ENCODE data around the gene CHST8.

The CHST8 gene

DNA sequence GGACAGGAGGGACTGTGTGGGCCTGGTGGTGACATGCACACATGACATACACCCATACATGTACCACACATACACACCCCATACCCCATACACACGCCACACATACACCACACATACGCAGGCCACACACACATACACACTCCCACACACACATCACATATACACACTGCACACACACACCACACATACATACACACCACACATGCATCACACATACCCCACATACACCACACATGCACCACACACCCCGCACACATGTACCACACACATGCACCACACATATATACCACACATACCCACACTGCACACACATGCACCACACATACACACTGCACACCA is 98.4 kb downstream of the CHST8 start:
- no peak overlapping the region for H3K4me3 ChIP-seq (replicated peaks; ENCODE audit: low read depth, low read length)
- TF ChIP-seq, protein P1, sequence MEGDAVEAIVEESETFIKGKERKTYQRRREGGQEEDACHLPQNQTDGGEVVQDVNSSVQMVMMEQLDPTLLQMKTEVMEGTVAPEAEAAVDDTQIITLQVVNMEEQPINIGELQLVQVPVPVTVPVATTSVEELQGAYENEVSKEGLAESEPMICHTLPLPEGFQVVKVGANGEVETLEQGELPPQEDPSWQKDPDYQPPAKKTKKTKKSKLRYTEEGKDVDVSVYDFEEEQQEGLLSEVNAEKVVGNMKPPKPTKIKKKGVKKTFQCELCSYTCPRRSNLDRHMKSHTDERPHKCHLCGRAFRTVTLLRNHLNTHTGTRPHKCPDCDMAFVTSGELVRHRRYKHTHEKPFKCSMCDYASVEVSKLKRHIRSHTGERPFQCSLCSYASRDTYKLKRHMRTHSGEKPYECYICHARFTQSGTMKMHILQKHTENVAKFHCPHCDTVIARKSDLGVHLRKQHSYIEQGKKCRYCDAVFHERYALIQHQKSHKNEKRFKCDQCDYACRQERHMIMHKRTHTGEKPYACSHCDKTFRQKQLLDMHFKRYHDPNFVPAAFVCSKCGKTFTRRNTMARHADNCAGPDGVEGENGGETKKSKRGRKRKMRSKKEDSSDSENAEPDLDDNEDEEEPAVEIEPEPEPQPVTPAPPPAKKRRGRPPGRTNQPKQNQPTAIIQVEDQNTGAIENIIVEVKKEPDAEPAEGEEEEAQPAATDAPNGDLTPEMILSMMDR (IDR thresholded peaks at IDR 0.05; ENCODE audit: low read depth, low read length, missing control alignments), result no peak
- no peak for DNase-seq (ENCODE audit: extremely low read depth, low read depth)

DNA sequence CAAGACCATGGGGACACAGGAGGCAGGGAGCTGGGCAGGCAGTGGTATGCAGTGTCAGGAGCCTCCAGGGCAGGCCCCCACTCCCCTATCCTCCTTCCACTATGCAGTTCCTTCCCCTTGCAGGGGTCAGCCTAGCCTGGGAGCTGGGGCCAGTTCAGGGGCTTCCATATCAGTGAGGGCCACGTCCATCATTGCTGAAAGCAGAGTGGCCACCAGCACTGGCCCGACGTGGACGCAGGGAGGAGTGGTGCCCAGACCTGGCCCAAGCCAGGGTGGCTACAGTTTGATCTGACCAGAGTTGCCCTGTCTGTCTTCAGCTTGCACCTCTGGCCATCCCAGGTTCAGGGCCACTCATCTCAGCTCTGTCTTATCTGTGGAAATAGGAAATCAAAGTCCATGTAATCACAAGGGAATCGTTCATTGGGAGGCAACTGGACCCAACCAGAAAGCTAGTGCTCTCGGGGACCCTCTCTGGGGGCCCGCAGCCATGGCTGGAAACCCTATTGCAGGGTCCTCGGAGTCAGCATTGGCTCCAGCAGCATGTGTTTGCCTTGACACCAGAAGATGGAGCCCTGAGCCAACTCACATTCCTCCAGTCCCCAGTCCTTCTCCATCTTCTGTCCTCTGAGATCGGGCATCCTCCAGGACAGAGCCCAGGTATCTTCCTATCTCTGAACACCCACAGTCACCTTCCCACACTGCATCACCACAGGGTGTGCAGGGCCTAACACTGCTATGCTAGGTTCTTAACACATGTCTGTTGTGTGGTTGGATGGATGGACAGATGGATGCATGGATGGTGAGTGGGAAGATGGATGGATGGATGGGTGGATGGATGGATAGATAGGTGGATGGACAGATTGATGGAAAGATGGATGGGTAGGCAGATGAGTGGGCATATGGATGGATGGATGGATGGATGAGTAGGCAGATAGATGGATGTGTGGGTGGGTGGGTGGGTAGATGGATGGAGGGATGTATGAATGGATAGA is 99.2 kb downstream of the CHST8 start:
- no peak for DNase-seq (ENCODE audit: extremely low read depth, low read depth)
- TF ChIP-seq, protein P1 (IDR thresholded peaks at IDR 0.05; ENCODE audit: low read depth, low read length, missing control alignments), result no peak
- H3K4me3 ChIP-seq (replicated peaks; ENCODE audit: low read depth, low read length), result no peak overlapping the region

DNA sequence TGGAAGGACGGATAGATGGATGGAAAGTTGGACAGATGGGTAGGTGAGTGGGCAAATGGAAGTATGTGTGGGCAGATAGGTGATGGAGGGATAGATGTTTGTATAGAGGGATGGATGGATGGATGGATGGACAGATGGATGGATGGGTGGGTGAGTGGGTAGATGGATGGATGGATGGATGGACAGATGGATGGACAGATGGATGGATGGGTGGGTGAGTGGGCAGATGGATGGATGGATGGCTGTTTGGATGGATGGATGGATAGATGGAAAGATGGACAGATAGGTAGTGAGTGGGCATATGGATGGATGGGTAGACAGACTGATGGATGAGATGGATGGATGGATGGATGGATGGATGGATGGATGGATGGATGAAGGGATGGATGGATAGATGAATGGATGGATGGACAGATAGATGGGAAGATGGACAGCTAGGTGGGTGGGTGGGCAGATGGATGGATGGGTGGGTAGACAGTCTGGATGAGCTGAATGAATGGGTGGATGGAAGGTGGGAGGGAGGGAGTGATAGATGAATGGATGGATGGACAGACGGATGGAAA is 100.1 kb downstream of the CHST8 start:
- no peak overlapping the region for H3K4me3 ChIP-seq (replicated peaks; ENCODE audit: low read depth, low read length)
- no peak for DNase-seq (ENCODE audit: extremely low read depth, low read depth)
- TF ChIP-seq, protein P1 (IDR thresholded peaks at IDR 0.05; ENCODE audit: low read depth, low read length, missing control alignments), result no peak

DNA sequence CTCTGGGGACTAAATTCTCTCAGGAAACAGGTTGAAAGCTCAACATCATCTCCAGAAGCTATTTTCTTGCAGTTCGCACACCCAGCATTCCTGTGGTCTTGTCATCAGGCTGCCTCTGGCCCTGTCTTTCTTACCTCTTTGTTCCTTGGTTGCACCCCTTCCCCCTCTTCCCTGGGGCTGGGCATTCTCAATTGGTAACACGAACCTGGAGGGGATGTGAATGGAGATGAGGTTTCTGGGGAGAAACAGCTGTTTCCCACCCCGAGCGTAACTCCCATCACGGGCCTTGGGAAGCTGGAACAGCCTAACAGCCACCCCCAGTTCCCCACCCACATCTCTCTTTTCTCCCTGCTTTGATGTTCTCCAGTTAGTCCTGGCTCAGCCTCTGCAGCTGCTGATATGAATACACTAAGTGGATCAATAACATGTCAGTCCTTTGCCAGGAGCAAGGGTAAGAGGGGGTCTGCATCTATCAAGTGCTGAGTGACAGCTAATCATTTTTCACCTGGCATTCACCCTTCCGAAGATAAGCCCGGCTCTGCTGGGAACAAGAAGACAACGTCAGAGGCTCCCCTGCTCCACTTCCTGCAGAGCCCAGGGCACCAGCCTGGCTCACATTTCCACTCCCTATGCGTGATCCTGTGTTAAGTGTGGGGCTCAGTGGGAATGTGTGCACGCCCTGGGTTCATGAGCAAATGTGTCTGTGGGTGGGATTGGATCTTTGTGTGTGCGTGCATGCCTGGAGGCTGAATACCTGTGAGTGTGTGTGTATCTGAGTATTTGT is 100.9 kb downstream of the CHST8 start:
- no peak for DNase-seq (ENCODE audit: extremely low read depth, low read depth)
- H3K4me3 ChIP-seq (replicated peaks; ENCODE audit: low read depth, low read length), result no peak overlapping the region
- TF ChIP-seq, protein P1 (IDR thresholded peaks at IDR 0.05; ENCODE audit: low read depth, low read length, missing control alignments), result no peak

DNA sequence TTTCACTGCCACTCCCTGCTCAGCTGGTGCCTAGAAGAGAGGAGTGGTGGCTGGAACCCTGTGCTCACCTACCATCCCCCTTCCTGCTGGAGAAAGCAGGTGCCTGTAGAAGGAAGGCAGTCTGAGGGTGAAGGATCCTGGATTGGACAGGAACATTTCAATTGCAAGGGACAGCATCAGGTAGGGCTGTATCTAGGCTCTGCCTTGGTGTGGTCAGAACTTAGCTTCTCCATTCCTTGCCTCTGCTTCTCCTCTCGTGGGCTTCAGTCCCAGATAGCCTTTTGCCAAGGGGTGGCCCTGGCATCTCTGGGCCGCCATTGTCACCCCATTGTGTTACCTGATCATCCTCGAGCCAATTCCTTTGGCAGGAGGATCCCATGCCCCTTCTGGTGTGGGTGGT is 101.8 kb downstream of the CHST8 start:
- TF ChIP-seq, protein P1 (IDR thresholded peaks at IDR 0.05; ENCODE audit: low read depth, low read length, missing control alignments), result no peak
- DNase-seq (ENCODE audit: extremely low read depth, low read depth), result no peak
- H3K4me3 ChIP-seq (replicated peaks; ENCODE audit: low read depth, low read length), result no peak overlapping the region

DNA sequence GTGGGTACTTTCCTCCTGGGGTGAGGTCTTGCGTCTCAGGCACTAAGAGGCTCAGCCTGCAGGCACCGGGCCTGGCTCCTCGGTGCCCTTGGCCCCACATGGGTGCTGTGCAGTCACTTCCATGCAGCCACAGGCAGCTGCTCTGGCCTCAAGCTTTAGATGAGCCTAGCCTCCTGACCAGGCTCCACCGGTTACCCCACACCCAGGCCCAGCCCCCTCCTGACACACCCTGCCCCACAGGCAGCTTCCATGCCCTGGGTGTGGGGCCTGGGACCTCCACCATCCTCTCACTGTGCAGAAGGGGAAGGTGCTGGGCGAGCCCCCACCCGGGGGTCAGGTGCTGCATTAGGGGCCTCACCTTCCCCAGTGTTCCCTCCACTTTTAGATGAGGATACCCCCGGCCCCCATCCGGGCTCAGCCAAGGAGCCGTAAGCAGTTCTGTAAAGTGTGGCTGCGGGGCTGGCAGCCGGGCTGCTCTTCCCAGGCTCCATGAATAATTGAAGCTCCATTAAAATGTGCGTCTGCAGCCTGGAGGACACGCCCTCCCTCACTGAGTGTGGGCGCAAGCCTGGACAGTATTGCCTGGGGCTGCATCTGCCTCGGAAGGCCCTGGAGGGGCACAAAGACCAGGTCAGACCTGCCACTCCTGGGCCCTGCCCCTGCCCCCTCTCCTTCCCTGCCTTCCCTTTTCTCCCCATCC is 102.4 kb downstream of the CHST8 start:
- no peak for DNase-seq (ENCODE audit: extremely low read depth, low read depth)
- H3K4me3 ChIP-seq (replicated peaks; ENCODE audit: low read depth, low read length), result no peak overlapping the region
- TF ChIP-seq, protein P1 (IDR thresholded peaks at IDR 0.05; ENCODE audit: low read depth, low read length, missing control alignments), result no peak

Measured in HFF-Myc (cell line).